AG08395 (cell line): ENCODE results near the gene PCIF1.
"Not testable (repeated sequence)": the region's sequence is repeated elsewhere in the genome, so short reads cannot be mapped to it uniquely, and the experiment has no call there.

ENCODE experiments used
- DNase-seq: peaks from one replicate; pipeline ENCODE4 v3.0.0; 2012; ENCODE audit warnings: mixed read lengths, low spot score

PCIF1 gene

DNA sequence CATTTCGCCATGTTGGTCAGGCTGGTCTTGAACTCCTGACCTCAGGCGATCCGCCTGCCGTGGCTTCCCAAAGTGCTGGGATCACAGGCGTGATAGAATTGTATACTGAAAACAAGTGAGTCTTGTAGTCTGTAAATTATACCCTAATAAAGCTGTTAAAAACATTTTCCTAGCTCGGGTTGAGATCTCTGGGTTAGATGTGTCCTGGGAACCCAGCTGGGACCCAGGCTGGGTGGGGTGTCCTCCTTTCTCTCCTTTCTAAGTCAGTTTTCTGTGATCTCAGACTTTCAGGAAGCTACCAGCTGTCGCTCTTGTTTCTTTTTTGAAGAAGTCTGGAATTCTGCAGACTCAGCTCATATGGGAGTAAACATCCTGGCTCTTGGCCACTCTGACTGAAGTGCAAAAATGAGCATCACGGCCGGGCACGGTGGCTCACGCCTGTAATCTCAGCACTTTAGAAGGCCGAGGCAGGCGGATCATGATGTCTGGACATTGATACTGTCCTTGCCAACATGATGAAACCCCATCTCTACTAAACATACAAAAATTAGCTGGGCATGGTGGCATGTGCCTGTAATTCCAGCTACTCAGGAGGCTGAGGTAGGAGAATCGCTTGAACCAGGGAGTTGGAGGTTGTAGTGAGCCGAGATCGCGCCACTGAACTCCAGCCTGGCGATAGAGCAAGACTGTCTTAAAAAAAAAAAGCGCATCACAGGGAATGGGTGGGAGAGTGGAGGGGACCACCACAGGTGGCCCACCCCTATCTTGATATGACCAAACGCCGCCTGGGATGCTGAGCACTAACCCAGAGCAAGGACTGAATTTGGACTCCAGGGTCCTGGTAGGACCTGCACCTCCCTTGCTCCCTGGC lies 9.9 kb upstream of the PCIF1 start:
- DNase-seq = peak; percentile 66

GRCh38 chr20:45925821-45926506 lies 8.5 kb upstream of the PCIF1 start:
- DNase-seq = no peak

DNA sequence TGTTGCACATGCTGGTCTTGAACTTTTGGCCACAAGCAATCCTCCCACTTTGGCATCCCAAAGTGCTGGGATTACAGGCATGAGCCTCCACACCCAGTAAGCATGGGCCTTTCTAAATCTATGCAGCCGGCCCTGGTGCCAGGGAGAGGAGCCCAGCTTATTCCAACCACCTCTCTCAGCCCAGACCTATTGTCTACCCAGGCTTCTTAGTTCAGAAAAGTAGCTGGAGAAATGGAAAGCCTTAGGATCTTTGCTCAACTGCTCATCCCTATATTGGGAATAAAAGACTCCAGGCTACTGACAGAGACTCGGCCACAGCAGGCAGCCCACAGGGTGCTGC lies 7.8 kb upstream of the PCIF1 start:
- no peak for DNase-seq

- no peak for DNase-seq
These were observed 7.2 kb upstream of the PCIF1 start for GRCh38 chr20:45927071-45927878.

DNA sequence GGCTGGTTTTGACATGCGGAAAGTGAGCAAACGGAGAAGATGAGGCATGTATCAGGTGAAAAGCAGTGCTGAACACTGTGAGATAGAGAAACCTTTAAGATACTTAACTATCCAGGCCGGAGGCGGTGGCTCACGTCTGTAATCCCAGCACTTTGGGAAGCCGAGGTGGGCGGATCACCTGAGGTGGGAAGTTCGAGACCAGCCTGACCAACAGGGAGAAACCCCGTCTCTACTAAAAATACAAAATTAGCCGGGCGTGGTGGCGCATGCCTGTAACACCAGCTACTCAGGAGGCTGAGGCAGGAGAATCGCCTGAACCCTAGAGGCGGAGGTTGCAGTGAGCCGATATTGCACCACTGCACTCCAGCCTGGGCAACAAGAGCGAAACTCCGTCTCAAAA lies 2.8 kb upstream of the PCIF1 start:
- DNase-seq = not testable (repeated sequence)

DNA sequence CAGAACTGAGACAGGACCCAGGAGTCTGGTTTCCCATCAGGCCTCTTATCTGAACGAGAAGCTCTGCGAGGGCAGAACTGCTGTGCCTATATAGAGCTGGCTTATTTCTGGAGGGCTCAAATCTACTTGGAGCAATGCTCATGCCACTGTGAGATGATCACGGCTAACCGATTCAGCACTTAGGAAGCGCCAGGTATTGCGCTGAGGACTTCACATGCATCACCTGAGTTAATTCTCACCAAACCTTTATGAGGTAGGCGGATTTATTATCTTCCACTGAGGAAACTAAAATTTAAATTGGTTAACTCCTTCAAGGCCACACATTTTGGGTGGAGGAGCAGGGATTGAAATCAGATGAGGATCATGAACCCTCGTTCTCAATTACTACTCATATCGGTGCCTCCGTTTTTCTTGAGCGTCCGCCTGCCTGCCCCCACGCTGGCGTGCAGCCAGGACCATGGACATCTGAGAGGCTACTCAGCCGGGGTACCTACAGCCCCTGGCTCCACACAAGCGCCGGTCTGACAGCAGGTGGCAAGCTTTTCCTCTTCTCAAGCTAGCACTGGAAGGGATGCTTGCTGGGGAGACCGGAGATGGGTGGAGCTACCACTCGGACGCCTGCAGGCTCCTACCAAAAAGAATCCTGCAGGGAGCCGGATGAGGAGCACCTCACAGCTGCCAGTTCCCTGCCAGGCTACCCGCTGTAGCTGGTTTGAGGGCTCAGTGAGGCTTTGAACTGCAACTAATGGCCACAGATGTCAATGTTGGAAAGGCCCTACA lies 1.0 kb upstream of the PCIF1 start:
- peak; percentile 77 for DNase-seq

DNA sequence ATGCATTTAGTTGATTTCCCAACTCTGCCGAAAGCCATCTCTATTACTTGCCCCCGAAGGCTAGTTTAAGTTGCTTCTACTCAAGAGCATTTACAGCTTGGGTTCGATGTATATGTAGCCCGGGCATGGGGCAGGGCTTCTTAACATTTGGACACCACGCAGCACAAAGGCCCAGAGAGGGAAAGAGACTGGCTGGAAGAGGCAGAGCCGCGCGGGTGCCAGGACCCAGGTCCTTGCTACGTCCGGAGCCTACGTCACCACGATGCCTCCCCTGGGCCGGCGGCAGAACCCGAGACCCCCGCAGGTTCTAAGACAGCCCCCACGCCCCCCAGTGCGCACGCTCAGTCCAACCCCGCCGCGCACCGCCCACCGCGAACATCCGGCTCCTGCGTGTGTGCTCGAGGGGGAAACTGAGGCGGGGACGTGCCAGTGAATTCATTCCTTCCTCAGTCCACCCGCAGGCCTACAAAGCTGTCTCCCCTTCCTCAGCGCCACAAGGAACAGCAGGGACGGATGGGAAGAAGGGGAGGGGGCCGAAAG lies 367 bp upstream of the PCIF1 start:
- no peak for DNase-seq

GRCh38 chr20:45935416-45936046 lies 1.0 kb downstream of the PCIF1 start:
- DNase-seq = no peak

GRCh38 chr20:45937765-45938164 lies 3.3 kb downstream of the PCIF1 start:
- DNase-seq = no peak

GRCh38 chr20:45938727-45939438 lies 4.4 kb downstream of the PCIF1 start:
- DNase-seq = no peak

GRCh38 chr20:45940053-45940452 lies 5.6 kb downstream of the PCIF1 start:
- no peak for DNase-seq

- no peak for DNase-seq
These were observed 6.0 kb downstream of the PCIF1 start for GRCh38 chr20:45940469-45940868.

DNA sequence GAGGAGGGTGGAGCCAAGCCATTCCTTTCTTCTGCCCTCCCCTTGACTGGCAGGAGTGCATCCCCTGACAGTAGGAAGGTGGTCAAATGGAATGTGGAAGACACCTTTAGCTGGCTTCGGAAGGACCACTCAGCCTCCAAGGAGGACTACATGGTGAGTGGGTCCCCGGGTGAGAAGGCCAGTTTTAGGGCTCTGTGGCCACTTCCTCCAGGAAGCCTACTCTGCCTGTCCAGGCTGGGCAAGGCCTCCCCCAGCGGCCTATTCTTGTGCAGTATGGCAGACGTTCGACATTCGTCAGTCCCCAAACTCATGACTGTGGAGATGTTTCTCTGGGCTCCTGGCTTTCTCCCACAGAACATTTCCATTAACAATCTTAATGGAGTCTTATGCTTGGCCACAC lies 9.1 kb downstream of the PCIF1 start:
- no peak for DNase-seq

GRCh38 chr20:45944151-45944964 lies 9.9 kb downstream of the PCIF1 start:
- no peak for DNase-seq

GRCh38 chr20:45944965-45945677 lies 10.6 kb downstream of the PCIF1 start:
- DNase-seq = no peak

DNA sequence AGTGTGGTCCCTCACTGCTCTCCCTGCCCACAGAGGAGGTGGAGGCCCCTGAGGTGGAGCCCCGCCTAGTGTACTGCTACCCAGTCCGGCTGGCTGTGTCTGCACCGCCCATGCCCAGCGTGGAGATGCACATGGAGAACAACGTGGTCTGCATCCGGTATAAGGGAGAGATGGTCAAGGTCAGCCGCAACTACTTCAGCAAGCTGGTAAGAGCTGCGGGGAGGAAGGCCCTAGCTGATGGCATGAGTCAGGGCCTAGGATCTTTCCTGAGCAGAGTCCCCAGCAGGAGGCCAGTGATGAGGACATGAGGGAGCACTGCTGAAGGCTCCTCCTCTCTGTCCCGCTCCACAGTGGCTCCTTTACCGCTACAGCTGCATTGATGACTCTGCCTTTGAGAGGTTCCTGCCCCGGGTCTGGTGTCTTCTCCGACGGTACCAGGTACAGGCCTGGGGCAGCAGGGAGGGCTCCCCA lies 11.2 kb downstream of the PCIF1 start:
- DNase-seq = no peak

GRCh38 chr20:45946149-45946970 lies 11.9 kb downstream of the PCIF1 start:
- DNase-seq = peak; percentile 68
